ENCODE results near the gene TEX35. TPM values are rescaled to one million over a fixed set of nuclear protein-coding genes. Genes with fewer than 3 reads are reported as not detected.

The TEX35 gene
- total RNA-seq, 1 experiment from 2014 or later, result not detected

DNA sequence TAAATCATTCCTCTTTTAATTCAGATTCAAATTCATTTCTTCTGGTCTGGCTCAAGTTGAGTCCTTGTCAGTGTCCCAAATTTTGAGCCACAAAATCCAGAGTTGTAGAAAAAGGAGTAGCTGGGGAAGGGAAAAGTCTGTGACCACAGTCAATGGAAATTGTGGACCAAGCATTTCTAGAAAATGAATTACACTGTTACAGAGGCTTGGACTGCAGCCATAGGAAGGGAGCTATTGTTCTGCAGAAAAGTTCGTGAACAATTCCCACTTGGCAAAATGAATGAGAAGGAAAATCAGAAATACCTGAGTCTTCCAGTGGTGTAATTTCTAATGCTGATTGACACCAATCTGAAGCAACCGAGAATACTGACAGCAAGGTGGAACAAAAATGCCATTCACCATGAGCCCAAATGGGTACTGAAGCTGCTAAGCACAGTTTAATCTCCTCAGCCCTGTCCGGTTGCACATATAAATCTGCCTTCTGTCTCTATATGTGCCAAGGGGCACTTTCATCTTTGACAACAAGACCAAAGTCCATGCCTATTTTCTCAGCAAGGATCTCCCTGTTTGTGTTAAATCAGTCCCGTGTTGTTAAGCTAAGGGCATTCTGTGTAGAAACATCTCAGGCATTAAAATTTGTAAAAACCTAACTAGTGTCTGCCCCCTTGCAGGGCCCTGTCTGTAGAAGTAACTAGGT is 51.3 kb downstream of the TEX35 start:
- Histone ChIP-seq H3K27me3 (ENCODE audit: insufficient read depth, low read length) (no peaks in the 10 kb centered on the region), H3K27ac (ENCODE audit: low read depth, low read length) (no peak overlapping the region), H3K36me3 (ENCODE audit: control insufficient read depth in 1 of 2, insufficient read depth in 2 of 2, low read length in 2 of 2) (no peaks in the 10 kb centered on the region), H3K9me3 (ENCODE audit: control insufficient read depth in 1 of 2, insufficient read depth in 1 of 2, low read depth in 1 of 2, low read length in 2 of 2) (no peaks in the 10 kb centered on the region), H4K20me1 (ENCODE audit: insufficient read depth) (no peaks in the 10 kb centered on the region), H3K79me2 (ENCODE audit: insufficient read depth, low read length) (no peaks in the 10 kb centered on the region), H3K4me2 (ENCODE audit: low read length) (no peak overlapping the region), H3K9me2 (ENCODE audit: insufficient read depth) (no peaks in the 10 kb centered on the region), H3K4me1 (ENCODE audit: control insufficient read depth in 1 of 2, insufficient read depth in 2 of 2, low read length in 2 of 2) (no peaks in the 10 kb centered on the region), H3K4me3 (replicated peaks in 1 of 2; ENCODE audit: low read depth in 1 of 2, low read length in 2 of 2) (no peak overlapping the region), H3K9ac (ENCODE audit: low read length) (no peak overlapping the region), H2AFZ (ENCODE audit: low read depth, low read length, poor library complexity, severe bottlenecking) (no peak overlapping the region)
- RAD21 ChIA-PET (ENCODE audit: low non-redundant PET in 1 of 2, low total read pairs in 2 of 2, uncharacterized antibody in 2 of 2, unreplicated experiment in 2 of 2), result no interaction called here
- ATAC-seq, result no peak
- BruUV-seq (replicated peaks), result no TSS peak
- POLR2A ChIA-PET, result no interaction called here
- DNase-seq (ENCODE audit: low read depth, low spot score), result no peak
- intact Hi-C loops (cut with micrococcal nuclease), result no loop called here
- CTCF ChIA-PET, result interaction anchor here (1.3 kb wide), 1 partner anchor 254 kb away, joined by 3 read pairs; no protein-coding TSS in a partner anchor
- no peak for TF ChIP-seq EGR1 (IDR thresholded peaks at IDR 0.05; ENCODE audit: low read depth)
- TF ChIP-seq EZH2phosphoT487 (IDR thresholded peaks at IDR 0.05; ENCODE audit: borderline replicate concordance), result no peak
- TF ChIP-seq EZH2 (IDR thresholded peaks at IDR 0.05), result no peak
- no peak for TF ChIP-seq TCF7L2 (IDR thresholded peaks at IDR 0.05; ENCODE audit: borderline replicate concordance, extremely low read depth, insufficient read depth, insufficient read length)
- TF ChIP-seq YY1 (IDR thresholded peaks at IDR 0.05; ENCODE audit: extremely low read depth, insufficient replicate concordance, low read depth, low read length), result no peak
- no peak for TF ChIP-seq CBX3 (IDR thresholded peaks at IDR 0.05; ENCODE audit: low read depth)
- no peak for TF ChIP-seq SP1 (IDR thresholded peaks at IDR 0.05; ENCODE audit: low read depth)
- TF ChIP-seq, protein P1, sequence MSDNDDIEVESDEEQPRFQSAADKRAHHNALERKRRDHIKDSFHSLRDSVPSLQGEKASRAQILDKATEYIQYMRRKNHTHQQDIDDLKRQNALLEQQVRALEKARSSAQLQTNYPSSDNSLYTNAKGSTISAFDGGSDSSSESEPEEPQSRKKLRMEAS (IDR thresholded peaks at IDR 0.05), result no peak

DNA sequence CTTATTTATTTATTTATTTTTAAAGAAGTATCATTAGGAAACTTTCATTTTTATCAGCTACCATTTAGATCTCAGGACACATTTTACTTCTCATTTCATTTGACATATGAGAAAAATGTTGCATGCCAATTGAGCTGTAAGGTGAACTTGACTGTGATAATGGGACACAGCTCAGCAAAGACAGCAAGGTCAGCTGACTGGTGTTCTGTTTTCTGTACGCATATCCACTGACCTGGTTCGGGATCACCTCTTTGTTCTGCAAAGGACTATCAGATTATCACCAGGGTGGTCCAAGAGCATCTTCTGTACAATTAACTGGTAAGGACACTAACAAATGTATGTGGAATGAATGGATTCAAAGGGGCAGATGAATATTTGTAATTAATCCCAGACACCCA is 51.9 kb downstream of the TEX35 start:
- Histone ChIP-seq H3K4me2 (ENCODE audit: low read length) (no peak overlapping the region), H3K36me3 (ENCODE audit: control insufficient read depth in 1 of 2, insufficient read depth in 2 of 2, low read length in 2 of 2) (no peaks in the 10 kb centered on the region), H3K9me2 (ENCODE audit: insufficient read depth) (no peaks in the 10 kb centered on the region), H3K27ac (ENCODE audit: low read depth, low read length) (no peak overlapping the region), H3K27me3 (ENCODE audit: insufficient read depth, low read length) (no peaks in the 10 kb centered on the region), H3K9ac (ENCODE audit: low read length) (no peak overlapping the region), H2AFZ (ENCODE audit: low read depth, low read length, poor library complexity, severe bottlenecking) (no peak overlapping the region), H3K9me3 (ENCODE audit: control insufficient read depth in 1 of 2, insufficient read depth in 1 of 2, low read depth in 1 of 2, low read length in 2 of 2) (no peaks in the 10 kb centered on the region), H4K20me1 (ENCODE audit: insufficient read depth) (no peaks in the 10 kb centered on the region), H3K4me3 (replicated peaks in 1 of 2; ENCODE audit: low read depth in 1 of 2, low read length in 2 of 2) (no peak overlapping the region), H3K4me1 (ENCODE audit: control insufficient read depth in 1 of 2, insufficient read depth in 2 of 2, low read length in 2 of 2) (no peaks in the 10 kb centered on the region), H3K79me2 (ENCODE audit: insufficient read depth, low read length) (no peaks in the 10 kb centered on the region)
- TF ChIP-seq ELF1 (IDR thresholded peaks at IDR 0.05; ENCODE audit: borderline replicate concordance, low read depth) (no peak), EZH2 (IDR thresholded peaks at IDR 0.05) (no peak), YY1 (IDR thresholded peaks at IDR 0.05; ENCODE audit: extremely low read depth, insufficient replicate concordance, low read depth, low read length) (no peak), RAD21 (IDR thresholded peaks at IDR 0.05; ENCODE audit: low read depth) (no peak), ZNF274 (IDR thresholded peaks at IDR 0.05; ENCODE audit: low read depth, low read length) (no peak), EGR1 (IDR thresholded peaks at IDR 0.05; ENCODE audit: low read depth) (no peak), EZH2phosphoT487 (IDR thresholded peaks at IDR 0.05; ENCODE audit: borderline replicate concordance) (no peak), CEBPB (IDR thresholded peaks at IDR 0.05; ENCODE audit: low read depth) (no peak), FOSL1 (IDR thresholded peaks at IDR 0.05; ENCODE audit: low read depth) (no peak), SIN3A (IDR thresholded peaks at IDR 0.05; ENCODE audit: low read depth) (no peak), ZFX (IDR thresholded peaks at IDR 0.05) (no peak), SP1 (IDR thresholded peaks at IDR 0.05; ENCODE audit: low read depth) (no peak), POLR2A (IDR thresholded peaks at IDR 0.05; ENCODE audit: borderline replicate concordance, extremely low read depth, insufficient read depth, insufficient read length) (no peak), SRF (IDR thresholded peaks at IDR 0.05; ENCODE audit: low read depth) (no peak)
- TF ChIP-seq, protein P2, sequence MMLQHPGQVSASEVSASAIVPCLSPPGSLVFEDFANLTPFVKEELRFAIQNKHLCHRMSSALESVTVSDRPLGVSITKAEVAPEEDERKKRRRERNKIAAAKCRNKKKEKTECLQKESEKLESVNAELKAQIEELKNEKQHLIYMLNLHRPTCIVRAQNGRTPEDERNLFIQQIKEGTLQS (IDR thresholded peaks at IDR 0.05), result no peak
- TF ChIP-seq, protein P3, sequence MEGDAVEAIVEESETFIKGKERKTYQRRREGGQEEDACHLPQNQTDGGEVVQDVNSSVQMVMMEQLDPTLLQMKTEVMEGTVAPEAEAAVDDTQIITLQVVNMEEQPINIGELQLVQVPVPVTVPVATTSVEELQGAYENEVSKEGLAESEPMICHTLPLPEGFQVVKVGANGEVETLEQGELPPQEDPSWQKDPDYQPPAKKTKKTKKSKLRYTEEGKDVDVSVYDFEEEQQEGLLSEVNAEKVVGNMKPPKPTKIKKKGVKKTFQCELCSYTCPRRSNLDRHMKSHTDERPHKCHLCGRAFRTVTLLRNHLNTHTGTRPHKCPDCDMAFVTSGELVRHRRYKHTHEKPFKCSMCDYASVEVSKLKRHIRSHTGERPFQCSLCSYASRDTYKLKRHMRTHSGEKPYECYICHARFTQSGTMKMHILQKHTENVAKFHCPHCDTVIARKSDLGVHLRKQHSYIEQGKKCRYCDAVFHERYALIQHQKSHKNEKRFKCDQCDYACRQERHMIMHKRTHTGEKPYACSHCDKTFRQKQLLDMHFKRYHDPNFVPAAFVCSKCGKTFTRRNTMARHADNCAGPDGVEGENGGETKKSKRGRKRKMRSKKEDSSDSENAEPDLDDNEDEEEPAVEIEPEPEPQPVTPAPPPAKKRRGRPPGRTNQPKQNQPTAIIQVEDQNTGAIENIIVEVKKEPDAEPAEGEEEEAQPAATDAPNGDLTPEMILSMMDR (IDR thresholded peaks at IDR 0.05 in 2 of 3, conservative IDR thresholded peaks at IDR 0.05 in 1 of 3; ENCODE audit: borderline replicate concordance in 1 of 3, insufficient read depth in 1 of 3, low read depth in 2 of 3, low read length in 2 of 3), result no peak
- TF ChIP-seq, protein P1 (IDR thresholded peaks at IDR 0.05), result no peak
- BruUV-seq (replicated peaks), result no TSS peak
- intact Hi-C loops (cut with micrococcal nuclease), result no loop called here
- CTCF ChIA-PET, result interaction anchor here (1.3 kb wide), 1 partner anchor 254 kb away, joined by 3 read pairs; no protein-coding TSS in a partner anchor
- POLR2A ChIA-PET, result no interaction called here
- DNase-seq (ENCODE audit: low read depth, low spot score) (no peak), ATAC-seq (no peak)
- RAD21 ChIA-PET (ENCODE audit: low non-redundant PET in 1 of 2, low total read pairs in 2 of 2, uncharacterized antibody in 2 of 2, unreplicated experiment in 2 of 2), result no interaction called here
